ENCODE measurements around the gene AP2A2. TPM values are rescaled to one million over a fixed set of nuclear protein-coding genes. Genes with fewer than 3 reads are reported as not detected.

Gene AP2A2
- total RNA-seq, 6 experiments from 2014 or later = 65.4 to 73.4 (median 70.9) TPM

DNA sequence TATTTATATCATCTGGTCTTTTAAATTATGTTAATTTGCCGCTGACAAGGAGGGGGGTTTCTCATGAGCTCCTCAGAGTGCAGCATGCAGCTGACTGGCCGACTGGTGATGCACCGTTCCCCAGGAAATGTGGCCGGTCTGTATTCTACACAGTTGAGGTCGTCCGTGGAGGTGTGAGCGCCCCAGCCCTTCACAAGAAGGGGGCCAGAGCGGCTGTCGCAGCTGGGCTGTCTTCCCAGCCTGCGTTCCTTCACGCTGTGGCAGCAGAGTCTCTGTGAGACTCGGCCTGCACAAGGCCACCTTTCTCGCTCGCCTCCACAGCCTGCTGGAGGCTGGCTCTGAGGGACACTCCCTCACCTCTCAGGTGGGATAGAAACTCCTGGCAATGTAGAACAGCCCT, 43.2 kb downstream of the AP2A2 start:
- H3K4me3 Mint-ChIP-seq = no peak overlapping the region
- DNase-seq = no peak
- no peaks in the 10 kb centered on the region; the same call in 1 of the 2 replicates for H3K27me3 Mint-ChIP-seq (ENCODE audit: insufficient read depth)
- H3K27ac Mint-ChIP-seq = no peak overlapping the region
- H3K4me1 Mint-ChIP-seq (ENCODE audit: low read depth) = peaks cover 12% of the 10 kb centered on the region
- H3K9me3 Mint-ChIP-seq = no peaks in the 10 kb centered on the region; the same call in 1 of the 2 replicates
- peaks cover 24% of the 10 kb centered on the region for H3K36me3 Mint-ChIP-seq (ENCODE audit: low read depth)
- TF ChIP-seq, protein P1, sequence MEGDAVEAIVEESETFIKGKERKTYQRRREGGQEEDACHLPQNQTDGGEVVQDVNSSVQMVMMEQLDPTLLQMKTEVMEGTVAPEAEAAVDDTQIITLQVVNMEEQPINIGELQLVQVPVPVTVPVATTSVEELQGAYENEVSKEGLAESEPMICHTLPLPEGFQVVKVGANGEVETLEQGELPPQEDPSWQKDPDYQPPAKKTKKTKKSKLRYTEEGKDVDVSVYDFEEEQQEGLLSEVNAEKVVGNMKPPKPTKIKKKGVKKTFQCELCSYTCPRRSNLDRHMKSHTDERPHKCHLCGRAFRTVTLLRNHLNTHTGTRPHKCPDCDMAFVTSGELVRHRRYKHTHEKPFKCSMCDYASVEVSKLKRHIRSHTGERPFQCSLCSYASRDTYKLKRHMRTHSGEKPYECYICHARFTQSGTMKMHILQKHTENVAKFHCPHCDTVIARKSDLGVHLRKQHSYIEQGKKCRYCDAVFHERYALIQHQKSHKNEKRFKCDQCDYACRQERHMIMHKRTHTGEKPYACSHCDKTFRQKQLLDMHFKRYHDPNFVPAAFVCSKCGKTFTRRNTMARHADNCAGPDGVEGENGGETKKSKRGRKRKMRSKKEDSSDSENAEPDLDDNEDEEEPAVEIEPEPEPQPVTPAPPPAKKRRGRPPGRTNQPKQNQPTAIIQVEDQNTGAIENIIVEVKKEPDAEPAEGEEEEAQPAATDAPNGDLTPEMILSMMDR (IDR thresholded peaks at IDR 0.05) = no peak

DNA sequence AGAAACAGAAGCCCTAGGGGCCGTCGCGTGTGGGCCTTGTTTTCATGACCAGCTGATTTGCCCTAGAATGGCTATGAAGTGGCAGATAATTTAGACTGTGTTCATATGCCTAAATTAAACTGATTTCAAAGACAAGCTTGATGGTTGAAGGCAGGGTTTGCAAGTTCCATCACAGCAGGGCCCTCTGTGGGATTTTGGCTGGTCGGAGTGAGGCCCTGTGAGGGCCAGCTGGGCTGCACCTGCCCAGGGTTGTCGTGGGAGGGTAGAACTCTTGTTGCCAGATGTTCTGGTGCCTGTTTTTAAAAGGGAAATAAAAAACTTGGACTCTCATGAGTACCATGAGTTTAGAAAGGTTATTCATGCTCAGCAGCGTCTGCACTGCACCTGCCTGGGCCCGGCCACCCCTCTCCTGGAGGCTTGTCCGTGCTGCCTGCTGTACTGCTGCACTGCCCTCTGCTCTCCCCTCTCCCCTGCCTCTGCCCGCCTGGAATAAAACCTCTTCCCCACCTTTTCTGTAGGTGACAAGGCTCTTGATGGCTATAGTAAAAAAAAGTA, 44.1 kb downstream of the AP2A2 start:
- DNase-seq = no peak

DNA sequence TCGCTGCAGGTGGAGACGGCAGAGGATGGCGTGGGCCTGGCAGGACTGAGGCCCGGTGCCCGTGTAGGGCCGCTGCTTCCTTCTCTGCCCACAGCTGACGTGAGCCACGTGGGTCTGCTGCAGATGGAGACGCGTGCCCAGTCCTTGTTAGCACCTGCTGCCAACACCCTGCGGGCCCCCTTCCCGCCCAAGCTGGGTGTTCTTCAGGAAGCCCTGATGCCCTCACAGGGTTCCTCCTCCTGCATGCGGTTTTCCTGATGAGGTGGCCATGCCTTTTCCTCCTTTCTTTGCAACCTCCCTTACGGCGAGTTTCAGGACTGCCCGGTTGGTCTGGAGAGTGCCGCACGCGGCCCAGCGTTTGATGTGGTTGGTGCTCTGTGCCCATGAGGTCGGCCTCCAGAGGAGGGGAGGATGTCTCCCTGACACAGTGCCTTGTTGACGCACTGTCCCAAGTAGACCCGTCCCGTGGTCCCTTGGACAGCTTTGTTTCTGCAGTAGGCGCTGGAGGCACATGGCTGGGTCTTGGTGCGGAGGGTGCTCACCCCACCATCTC, 44.7 kb downstream of the AP2A2 start:
- Mint-ChIP-seq H3K4me3 (no peak overlapping the region), H3K36me3 (ENCODE audit: low read depth) (peaks cover 22% of the 10 kb centered on the region), H3K27me3 (ENCODE audit: insufficient read depth) (no peaks in the 10 kb centered on the region; the same call in 1 of the 2 replicates), H3K27ac (no peak overlapping the region), H3K9me3 (no peaks in the 10 kb centered on the region), H3K4me1 (ENCODE audit: low read depth) (peaks cover 10% of the 10 kb centered on the region)
- no peak for DNase-seq
- TF ChIP-seq, protein P1 (IDR thresholded peaks at IDR 0.05) = no peak

More for the DNA sequence above, 44.1 kb downstream of the AP2A2 start:
- no peaks in the 10 kb centered on the region; the same call in 1 of the 2 replicates for H3K9me3 Mint-ChIP-seq
- peaks cover 19% of the 10 kb centered on the region for H3K36me3 Mint-ChIP-seq (ENCODE audit: low read depth)
- H3K4me3 Mint-ChIP-seq = no peak overlapping the region
- no peaks in the 10 kb centered on the region; the same call in 1 of the 2 replicates for H3K27me3 Mint-ChIP-seq (ENCODE audit: insufficient read depth)
- TF ChIP-seq, protein P1 (IDR thresholded peaks at IDR 0.05) = no peak
- H3K4me1 Mint-ChIP-seq (ENCODE audit: low read depth) = peaks cover 12% of the 10 kb centered on the region
- no peak overlapping the region for H3K27ac Mint-ChIP-seq

DNA sequence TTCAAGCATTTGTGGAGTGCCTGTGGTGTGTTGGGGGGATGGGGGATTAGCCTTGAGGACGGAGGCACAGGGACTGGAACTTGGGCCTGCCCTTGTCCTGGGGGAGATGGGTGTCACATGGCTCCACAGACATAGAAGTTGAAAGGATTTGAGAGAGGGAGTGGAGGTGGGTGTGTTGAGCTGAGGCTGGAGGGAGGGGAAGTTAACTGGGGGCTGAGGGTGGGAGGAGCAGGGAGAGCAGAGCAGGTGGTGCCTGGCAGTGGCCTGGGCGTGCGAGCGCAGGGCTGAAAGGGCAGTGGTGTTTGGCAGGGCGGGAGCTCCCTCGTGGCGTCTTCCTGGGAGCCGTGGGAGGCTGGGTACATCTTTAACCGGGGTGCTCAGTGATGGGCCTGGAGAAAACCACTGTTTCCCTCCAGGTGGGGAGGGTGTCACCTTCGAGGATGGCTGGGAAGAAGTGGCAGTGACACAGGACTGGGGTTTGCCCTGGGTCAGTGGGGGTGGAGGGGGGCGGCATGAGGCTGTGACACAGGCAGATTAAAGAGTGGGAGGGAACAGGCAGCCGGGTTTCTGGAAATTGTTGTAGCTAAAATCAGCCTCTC, 45.5 kb downstream of the AP2A2 start:
- TF ChIP-seq, protein P1 (IDR thresholded peaks at IDR 0.05) = no peak
- peaks cover 10% of the 10 kb centered on the region for H3K4me1 Mint-ChIP-seq (ENCODE audit: low read depth)
- peaks cover 24% of the 10 kb centered on the region for H3K36me3 Mint-ChIP-seq (ENCODE audit: low read depth)
- H3K9me3 Mint-ChIP-seq = no peaks in the 10 kb centered on the region
- H3K27ac Mint-ChIP-seq = no peak overlapping the region
- DNase-seq = no peak
- H3K27me3 Mint-ChIP-seq (ENCODE audit: insufficient read depth) = peaks cover 3% of the 10 kb centered on the region; the same call in 1 of the 2 replicates
- no peak overlapping the region for H3K4me3 Mint-ChIP-seq

DNA sequence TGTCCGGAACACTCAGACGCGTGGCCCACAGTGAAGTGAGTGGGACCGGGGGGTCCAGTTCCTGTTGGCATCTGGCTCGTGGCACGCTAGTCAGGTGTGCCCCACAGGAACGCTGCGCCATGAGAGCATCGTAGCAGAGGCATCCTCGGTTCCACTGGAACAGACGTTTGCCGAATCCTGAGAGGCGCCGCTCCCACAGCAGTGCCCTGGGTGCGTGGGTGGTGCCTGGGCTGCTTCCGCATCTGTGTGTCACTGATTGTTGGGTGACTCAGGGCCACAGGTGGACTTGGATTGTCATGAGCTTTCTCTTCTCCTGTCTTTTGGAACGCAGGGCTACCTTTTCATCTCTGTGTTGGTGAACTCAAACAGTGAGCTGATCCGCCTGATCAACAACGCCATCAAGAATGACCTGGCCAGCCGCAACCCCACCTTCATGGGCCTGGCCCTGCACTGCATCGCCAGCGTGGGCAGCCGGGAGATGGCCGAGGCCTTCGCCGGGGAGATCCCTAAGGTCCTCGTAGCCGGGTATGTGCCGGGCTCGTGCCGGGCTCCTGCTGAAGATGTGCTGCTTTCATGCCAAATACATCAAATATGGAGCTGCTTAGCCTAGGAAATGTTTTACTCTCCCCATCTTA, 46.2 kb downstream of the AP2A2 start:
- peaks cover 4% of the 10 kb centered on the region; the same call in 1 of the 2 replicates for H3K4me1 Mint-ChIP-seq (ENCODE audit: low read depth)
- no peak overlapping the region for H3K27ac Mint-ChIP-seq
- H3K27me3 Mint-ChIP-seq (ENCODE audit: insufficient read depth) = peaks cover 3% of the 10 kb centered on the region; the same call in 1 of the 2 replicates
- H3K36me3 Mint-ChIP-seq (ENCODE audit: low read depth) = peaks cover 24% of the 10 kb centered on the region
- no peak for DNase-seq
- no peak overlapping the region for H3K4me3 Mint-ChIP-seq
- TF ChIP-seq, protein P1 (IDR thresholded peaks at IDR 0.05) = no peak
- H3K9me3 Mint-ChIP-seq = no peaks in the 10 kb centered on the region

Data from HFFc6 (cell line).